Measurements from ENCODE around the gene CASP10. TPM values are rescaled to one million over a fixed set of nuclear protein-coding genes. Genes with fewer than 3 reads are reported as not detected.

Gene CASP10
- total and polyA plus RNA-seq, 2 of the 13 experiments (the other 11 are each of a cell fraction or from before 2014, with no cell fraction given): 22.2 to 23.8 TPM

DNA sequence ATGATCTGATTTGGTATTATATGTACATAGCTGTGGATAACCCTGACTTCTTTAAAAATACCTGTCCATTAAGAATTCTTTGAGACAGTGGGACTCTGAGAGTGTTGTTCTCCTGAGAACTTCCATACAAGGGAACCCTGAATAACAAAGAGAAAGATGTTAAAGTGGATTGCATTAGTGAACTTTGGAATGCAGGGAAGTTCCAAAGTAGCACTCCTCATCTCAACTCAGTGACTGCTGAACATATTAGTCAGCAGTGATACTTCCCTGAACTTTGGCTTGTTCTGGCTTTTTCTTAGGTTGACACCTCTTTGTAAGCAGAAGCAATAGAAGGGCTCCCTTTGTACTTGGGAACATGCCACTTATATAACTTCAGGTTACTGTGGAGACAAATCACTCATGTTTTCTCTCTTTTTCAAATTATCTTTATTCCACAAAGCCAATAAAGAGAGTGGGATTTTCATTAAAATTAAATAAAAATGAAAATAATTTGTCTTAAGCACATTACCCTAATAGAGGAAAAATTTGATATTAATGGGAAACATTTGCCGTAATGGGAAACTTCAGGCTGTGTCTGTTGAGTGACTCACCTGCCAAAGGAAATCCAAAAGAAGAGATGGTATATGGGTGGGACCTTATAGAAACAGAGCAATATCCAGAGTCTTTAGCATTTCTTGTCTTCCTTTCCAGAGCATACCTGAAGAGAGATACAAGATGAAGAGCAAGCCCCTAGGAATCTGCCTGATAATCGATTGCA is 33.7 kb upstream of the CASP10 start (continued):
- TF ChIP-seq KDM5A (IDR thresholded peaks at IDR 0.05; ENCODE audit: borderline replicate concordance, low read length) (0 out of 2 replicates have a peak, but pooled peaks have one; percentile 62), CCAR2 (optimal IDR thresholded peaks at IDR 0.05; ENCODE audit: low read depth, low read length) (no peak), ZNF546 (CRISPR knock-in tag; conservative IDR thresholded peaks at IDR 0.05) (no peak), ESRRA (CRISPR knock-in tag; IDR thresholded peaks at IDR 0.05; ENCODE audit: low read depth) (peak; percentile 56; the same call in 1 of the 2 replicates), ZNF709 (CRISPR knock-in tag; IDR thresholded peaks at IDR 0.05) (no peak), ZNF232 (CRISPR knock-in tag; IDR thresholded peaks at IDR 0.05; ENCODE audit: borderline replicate concordance) (no peak), MXD4 (CRISPR knock-in tag; IDR thresholded peaks at IDR 0.05) (peak; percentile 54; the same call in 1 of the 2 replicates), AHR (CRISPR knock-in tag; IDR thresholded peaks at IDR 0.05) (no peak; the same call in 1 of the 2 replicates), ZSCAN25 (CRISPR knock-in tag; IDR thresholded peaks at IDR 0.05) (peak; percentile 75), TEAD3 (CRISPR knock-in tag; optimal IDR thresholded peaks at IDR 0.05; ENCODE audit: borderline replicate concordance) (peak; percentile 96), SMYD3 (CRISPR knock-in tag; IDR thresholded peaks at IDR 0.05) (no peak), DMAP1 (CRISPR knock-in tag; IDR thresholded peaks at IDR 0.05) (0 out of 2 replicates have a peak, but pooled peaks have one; percentile 54), ZBTB38 (CRISPR knock-in tag; IDR thresholded peaks at IDR 0.05) (no peak), RAD21 (CRISPR knock-in tag; IDR thresholded peaks at IDR 0.05) (no peak), PRMT3 (CRISPR knock-in tag; IDR thresholded peaks at IDR 0.05; ENCODE audit: borderline replicate concordance, low read depth) (no peak)
- TF ChIP-seq, protein P1, sequence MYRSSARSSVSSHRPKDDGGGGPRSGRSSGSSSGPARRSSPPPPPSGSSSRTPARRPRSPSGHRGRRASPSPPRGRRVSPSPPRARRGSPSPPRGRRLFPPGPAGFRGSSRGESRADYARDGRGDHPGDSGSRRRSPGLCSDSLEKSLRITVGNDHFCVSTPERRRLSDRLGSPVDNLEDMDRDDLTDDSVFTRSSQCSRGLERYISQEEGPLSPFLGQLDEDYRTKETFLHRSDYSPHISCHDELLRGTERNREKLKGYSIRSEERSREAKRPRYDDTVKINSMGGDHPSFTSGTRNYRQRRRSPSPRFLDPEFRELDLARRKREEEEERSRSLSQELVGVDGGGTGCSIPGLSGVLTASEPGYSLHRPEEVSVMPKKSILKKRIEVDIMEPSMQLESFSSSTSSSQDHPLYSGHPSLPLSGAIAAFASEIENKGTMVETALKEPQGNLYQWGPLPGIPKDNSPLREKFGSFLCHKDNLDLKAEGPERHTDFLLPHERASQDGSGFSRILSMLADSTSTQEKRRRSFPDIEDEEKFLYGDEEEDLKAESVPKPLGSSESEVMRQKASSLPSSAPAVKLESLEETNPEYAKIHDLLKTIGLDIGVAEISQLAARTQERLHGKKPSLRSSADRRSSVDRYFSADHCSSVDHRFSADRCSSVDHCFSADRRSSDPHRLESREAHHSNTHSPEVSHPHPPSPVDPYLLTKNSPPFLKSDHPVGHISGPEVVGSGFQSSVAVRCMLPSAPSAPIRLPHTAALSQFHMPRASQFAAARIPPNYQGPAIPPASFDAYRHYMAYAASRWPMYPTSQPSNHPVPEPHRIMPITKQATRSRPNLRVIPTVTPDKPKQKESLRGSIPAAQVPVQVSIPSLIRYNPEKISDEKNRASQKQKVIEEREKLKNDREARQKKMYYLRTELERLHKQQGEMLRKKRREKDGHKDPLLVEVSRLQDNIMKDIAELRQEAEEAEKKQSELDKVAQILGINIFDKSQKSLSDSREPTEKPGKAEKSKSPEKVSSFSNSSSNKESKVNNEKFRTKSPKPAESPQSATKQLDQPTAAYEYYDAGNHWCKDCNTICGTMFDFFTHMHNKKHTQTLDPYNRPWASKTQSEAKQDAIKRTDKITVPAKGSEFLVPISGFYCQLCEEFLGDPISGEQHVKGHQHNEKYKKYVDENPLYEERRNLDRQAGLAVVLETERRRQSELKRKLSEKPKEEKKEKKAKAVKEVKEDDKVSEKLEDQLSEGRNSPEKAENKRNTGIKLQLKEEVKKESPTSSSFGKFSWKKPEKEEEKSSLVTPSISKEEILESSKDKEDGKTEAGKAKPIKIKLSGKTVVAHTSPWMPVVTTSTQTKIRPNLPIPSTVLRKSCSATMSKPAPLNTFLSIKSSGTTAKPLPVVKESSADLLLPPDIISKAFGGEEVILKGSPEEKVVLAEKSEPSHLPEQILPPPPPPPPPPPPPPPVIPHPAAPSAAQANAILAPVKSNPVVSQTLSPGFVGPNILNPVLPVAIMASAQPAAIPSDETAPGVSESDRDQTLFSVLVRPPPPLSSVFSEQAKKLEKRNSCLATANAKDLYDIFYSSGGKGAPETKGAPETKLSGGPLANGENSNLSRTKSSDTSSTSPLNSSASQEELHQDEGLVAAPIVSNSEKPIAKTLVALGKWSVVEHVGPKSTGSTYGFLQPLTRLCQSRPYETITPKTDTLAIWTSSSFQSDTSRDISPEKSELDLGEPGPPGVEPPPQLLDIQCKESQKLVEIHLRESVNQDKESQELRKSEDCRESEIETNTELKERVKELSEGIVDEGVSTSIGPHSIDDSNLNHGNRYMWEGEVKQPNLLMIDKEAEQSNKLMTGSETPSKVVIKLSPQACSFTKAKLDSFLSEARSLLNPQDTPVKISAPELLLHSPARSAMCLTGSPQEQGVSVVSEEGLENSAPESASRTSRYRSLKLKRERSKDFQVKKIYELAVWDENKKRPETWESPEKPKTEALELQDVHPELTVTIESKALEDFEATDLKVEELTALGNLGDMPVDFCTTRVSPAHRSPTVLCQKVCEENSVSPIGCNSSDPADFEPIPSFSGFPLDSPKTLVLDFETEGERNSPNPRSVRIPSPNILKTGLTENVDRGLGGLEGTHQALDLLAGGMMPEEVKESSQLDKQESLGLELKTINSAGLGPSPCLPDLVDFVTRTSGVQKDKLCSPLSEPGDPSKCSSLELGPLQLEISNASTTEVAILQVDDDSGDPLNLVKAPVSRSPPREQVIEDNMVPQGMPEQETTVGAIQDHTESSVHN (CRISPR knock-in tag; IDR thresholded peaks at IDR 0.05): no peak
- TF ChIP-seq, protein P2, sequence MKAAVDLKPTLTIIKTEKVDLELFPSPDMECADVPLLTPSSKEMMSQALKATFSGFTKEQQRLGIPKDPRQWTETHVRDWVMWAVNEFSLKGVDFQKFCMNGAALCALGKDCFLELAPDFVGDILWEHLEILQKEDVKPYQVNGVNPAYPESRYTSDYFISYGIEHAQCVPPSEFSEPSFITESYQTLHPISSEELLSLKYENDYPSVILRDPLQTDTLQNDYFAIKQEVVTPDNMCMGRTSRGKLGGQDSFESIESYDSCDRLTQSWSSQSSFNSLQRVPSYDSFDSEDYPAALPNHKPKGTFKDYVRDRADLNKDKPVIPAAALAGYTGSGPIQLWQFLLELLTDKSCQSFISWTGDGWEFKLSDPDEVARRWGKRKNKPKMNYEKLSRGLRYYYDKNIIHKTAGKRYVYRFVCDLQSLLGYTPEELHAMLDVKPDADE (CRISPR knock-in tag; IDR thresholded peaks at IDR 0.05): no peak
- TF ChIP-seq, protein P3, sequence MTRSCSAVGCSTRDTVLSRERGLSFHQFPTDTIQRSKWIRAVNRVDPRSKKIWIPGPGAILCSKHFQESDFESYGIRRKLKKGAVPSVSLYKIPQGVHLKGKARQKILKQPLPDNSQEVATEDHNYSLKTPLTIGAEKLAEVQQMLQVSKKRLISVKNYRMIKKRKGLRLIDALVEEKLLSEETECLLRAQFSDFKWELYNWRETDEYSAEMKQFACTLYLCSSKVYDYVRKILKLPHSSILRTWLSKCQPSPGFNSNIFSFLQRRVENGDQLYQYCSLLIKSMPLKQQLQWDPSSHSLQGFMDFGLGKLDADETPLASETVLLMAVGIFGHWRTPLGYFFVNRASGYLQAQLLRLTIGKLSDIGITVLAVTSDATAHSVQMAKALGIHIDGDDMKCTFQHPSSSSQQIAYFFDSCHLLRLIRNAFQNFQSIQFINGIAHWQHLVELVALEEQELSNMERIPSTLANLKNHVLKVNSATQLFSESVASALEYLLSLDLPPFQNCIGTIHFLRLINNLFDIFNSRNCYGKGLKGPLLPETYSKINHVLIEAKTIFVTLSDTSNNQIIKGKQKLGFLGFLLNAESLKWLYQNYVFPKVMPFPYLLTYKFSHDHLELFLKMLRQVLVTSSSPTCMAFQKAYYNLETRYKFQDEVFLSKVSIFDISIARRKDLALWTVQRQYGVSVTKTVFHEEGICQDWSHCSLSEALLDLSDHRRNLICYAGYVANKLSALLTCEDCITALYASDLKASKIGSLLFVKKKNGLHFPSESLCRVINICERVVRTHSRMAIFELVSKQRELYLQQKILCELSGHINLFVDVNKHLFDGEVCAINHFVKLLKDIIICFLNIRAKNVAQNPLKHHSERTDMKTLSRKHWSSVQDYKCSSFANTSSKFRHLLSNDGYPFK (CRISPR knock-in tag; IDR thresholded peaks at IDR 0.05; ENCODE audit: borderline replicate concordance): no peak

Data from HepG2 (cell line).